ENCODE data around the gene FOXN3.

DNA sequence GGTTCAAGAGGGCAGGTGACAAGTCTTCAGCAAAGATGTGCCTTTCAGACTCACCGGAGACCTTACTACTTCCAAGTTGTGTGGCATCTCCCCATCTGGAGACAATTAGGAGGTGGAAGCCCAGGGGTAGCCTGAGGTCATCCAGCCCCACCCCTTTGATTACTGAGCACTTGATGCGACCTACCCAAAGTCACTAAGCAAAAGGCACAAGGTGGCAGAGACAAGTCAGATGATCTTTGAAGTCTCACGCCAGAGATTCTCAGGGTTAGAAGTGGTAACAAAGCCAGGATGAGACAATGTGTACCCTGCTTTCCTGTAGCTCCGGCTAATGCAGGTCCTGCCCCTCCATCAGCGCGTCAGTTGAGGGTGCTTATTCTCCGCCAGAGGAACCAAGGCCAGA, 1.4 kb upstream of the FOXN3 start:
- no peak for TF ChIP-seq NFIC (IDR thresholded peaks at IDR 0.05; ENCODE audit: borderline replicate concordance)
- TF ChIP-seq, protein P1, sequence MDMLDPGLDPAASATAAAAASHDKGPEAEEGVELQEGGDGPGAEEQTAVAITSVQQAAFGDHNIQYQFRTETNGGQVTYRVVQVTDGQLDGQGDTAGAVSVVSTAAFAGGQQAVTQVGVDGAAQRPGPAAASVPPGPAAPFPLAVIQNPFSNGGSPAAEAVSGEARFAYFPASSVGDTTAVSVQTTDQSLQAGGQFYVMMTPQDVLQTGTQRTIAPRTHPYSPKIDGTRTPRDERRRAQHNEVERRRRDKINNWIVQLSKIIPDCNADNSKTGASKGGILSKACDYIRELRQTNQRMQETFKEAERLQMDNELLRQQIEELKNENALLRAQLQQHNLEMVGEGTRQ (IDR thresholded peaks at IDR 0.05; ENCODE audit: borderline replicate concordance, low read depth, low read length): no peak
- TF ChIP-seq, protein P2, sequence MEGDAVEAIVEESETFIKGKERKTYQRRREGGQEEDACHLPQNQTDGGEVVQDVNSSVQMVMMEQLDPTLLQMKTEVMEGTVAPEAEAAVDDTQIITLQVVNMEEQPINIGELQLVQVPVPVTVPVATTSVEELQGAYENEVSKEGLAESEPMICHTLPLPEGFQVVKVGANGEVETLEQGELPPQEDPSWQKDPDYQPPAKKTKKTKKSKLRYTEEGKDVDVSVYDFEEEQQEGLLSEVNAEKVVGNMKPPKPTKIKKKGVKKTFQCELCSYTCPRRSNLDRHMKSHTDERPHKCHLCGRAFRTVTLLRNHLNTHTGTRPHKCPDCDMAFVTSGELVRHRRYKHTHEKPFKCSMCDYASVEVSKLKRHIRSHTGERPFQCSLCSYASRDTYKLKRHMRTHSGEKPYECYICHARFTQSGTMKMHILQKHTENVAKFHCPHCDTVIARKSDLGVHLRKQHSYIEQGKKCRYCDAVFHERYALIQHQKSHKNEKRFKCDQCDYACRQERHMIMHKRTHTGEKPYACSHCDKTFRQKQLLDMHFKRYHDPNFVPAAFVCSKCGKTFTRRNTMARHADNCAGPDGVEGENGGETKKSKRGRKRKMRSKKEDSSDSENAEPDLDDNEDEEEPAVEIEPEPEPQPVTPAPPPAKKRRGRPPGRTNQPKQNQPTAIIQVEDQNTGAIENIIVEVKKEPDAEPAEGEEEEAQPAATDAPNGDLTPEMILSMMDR (IDR thresholded peaks at IDR 0.05): no peak

Measured in SK-N-SH (cell line).